Measurements from ENCODE around the gene CACNG7.
"Not testable (repeated sequence)": the region's sequence is repeated elsewhere in the genome, so short reads cannot be mapped to it uniquely, and the experiment has no call there.

The CACNG7 gene, protein sequence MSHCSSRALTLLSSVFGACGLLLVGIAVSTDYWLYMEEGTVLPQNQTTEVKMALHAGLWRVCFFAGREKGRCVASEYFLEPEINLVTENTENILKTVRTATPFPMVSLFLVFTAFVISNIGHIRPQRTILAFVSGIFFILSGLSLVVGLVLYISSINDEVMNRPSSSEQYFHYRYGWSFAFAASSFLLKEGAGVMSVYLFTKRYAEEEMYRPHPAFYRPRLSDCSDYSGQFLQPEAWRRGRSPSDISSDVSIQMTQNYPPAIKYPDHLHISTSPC

DNA sequence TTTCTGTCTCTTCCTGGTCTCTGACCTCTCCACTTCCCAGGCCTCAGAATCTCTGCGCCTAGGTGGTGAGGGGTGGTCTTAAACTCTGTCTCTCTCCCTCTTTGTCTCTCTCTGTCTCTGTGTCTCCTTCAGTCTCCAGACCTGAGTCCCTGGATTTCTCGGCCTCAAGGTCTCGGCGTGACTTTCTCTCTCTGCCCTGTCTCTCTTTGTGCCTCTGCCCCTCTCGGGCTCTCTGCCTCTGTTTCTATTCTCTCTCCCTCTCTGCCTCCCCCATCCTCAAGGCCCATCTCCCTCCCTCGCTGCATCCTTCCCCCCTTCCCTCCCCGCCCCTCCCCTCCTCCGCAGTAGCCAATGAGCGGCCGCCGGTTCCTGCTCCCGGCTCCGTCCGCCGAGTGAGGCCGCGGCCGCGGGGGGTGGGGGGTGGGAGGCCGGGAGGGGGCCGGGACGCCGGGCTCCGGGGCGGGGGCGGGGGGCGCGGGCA is at the start of gene CACNG7:
Gene CACNG7, plus strand, starts transcription at position 344 of the 481 bp plus-strand sequence. CDS start 3,554 bp downstream, outside the sequence.
- DNase-seq (ENCODE audit: low read depth) = no peak

DNA sequence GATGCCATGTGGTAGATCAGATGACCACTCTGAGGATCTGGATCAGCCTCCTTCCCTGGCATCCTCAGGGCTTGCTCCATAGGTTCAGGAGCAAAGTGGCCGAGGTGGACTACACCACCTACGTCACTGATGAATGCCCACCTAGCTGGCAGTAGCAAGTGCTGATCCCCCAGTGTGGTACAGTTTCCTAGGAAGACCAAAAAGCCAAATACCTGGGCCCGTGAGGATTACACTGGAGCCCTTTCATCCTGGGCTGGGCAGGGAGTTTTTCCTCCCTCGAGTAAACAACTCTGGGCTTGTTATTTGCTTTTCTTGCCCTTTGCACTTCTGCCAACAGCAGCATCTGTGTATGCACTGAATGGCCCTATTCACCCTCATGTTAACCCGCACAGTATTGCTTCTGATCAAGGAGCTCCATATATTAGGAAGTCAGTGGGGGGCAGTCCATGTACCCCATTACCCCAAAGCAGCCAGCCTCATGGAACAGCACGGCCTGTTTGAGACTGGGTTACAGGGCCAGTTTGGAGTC is 44.7 kb upstream of the CACNG7 start:
- no peak for DNase-seq (ENCODE audit: low read depth)

DNA sequence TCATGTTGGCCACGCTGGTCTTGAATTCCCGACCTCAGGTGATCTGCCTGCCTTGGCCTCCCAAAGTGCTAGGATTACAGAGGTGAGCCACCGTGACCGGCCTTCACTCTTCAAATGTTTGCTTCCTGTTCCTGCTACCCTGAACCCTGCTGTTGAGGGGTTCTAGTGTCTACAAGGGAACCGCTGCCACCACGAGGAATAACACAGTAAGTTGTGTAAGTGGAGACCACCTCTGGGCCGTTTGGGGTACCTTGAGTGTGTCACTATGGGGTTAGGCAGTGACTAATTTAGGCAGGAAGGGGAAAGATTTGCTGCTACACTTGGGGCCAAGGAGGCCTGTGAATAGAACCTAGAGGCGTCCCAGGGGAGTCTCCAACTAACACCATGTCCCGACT is 43.6 kb upstream of the CACNG7 start:
- peak; percentile 37 for DNase-seq (ENCODE audit: low read depth)

DNA sequence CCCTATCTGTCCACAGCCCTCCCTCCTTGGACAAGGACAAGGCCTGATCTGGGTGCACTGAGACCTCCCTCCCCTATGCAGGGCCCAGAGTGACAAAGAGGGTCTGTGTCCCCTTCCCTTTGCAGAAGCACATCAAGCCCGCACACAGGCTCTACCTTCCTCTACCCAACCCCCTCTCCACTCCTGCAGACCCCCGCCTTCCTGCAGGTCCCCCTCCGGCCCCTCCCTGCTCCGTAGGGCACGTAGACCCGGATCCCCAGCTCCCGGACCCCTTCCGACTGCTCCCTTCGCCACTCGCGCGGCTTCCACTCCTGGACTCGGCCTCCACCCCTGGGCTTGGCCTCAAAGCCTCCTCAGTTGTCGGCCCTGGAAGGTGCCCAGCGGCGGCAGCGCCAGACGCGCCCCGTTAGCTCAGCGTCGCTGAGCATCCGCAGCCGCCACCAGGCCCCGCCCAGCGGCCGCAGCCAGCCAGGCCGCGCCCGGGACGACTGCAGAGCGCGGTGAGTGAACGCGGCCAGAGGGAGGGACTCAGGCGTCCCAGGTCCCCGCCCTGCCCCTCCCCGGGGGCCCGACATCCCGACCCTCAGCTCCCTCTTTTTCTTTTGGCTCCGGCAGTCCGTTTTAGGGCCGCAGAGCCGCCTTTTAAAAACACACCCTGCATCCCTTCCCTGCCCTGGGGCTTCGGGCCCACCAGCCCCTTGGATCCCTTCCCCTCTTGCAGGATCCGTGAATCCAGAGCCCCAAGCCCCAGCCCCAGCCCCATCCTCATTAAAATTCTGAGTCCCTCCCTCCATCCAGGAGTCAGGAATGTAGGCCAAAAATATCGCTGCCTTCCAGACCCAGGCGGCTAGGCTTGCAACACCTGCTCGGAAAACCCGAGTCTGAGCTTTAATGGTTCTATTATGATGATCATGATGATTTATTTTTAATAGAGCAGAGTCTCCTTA is 42.9 kb upstream of the CACNG7 start:
- DNase-seq (ENCODE audit: low read depth) = peak; percentile 68

DNA sequence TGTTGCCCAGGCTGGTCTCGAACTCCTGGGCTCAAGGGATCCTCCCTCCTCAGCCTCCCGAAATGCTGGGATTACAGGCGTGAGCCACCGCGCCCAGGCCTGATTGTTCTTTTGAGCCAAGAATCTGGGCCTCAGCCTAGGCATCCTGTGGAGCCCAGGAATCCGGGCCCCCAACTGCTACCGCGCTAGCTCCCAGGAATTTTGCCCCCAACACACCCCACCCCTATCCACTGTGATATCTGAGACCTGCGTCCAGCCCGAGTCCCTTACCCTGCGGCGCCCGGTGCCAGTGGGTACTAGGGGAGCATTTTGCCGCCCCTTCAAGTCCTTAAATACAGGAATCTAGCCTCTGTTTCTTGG is 42.2 kb upstream of the CACNG7 start:
- DNase-seq (ENCODE audit: low read depth) = no peak

DNA sequence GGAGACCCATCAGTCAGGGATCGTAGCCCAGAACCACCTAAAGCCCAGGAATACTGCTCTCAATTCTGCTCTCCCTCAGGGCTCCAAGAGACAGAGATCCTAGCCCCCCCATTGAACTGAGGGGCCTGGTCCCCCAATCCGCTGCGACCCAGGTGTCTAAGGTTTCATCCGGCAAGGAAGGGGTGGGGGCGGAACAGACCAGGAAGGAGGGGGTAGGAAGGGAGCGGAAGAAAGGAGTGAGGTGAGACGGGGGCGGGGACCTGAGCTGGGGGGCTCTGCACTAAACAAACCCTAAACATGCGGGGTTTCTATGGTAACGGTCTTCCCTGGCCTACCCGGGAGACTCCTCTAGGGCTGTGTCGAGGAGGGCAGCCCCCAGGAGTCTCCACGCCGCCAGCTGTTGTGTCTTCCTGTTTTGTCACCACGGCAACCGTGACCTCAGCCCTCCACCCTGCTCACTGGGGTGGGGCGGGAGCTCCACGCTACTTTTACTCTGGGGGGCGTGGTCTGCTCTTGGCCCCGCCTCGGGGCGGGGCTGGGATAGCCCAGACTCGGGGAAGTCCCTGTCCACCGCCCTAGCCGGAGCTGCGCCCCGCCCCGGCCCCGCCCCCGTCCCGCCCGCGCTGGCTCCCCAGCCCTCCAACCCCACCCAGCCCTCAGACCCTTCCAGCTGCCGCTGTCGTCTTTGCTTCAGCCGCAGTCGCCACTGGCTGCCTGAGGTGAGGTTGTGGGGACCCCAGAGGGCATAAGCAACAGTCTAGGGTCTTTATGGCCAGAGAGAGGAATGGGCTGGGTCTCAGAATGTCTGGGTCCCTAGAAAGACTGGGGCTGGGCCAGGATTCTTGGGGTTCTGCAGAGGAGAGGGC is 41.6 kb upstream of the CACNG7 start, which contains the start of gene MYADM:
Gene MYADM, plus strand, starts transcription at position 659 of the 866 bp plus-strand sequence. CDS start 5,647 bp downstream, outside the sequence.
- DNase-seq (ENCODE audit: low read depth) = peak; percentile 97

DNA sequence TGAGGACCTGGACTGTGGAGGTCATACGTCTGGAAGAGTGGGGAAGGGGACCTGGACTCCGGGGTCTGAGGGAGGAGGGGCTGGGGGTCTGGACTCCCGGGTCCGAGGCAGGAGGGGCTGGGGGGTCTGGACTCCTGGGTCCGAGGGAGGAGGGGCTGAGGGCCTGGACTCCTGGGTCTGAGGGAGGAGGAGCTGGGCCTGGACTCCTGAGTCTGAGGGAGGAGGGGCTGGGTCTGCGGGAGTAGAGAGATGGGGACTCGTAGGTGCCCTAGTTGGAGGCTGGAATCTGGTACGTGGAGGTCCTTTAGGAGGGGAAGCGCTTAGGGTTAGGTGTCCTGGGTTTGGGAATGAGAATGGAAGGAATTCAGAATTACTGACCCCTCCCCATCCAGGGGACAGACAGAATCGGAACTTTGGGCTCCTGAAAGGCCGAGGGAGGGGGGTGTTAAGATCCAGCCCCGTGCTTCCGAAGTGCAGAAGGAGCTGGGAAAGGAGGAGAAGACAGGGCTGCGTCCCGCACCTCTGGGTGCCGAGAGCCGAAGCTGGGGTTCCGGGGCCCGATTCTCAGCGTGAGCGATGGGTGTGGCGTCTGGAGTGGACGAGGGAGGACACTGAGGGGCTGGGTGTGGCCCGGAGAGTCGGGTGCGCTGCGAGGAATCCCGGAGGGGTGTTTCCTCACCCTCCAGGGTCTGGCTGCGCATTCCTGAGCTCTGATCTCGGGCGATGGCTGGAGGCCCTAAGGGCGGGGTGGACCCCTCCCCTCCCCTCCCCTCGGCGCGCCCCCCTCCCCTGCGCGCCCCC is 40.8 kb upstream of the CACNG7 start:
- DNase-seq (ENCODE audit: low read depth) = peak; percentile 80

DNA sequence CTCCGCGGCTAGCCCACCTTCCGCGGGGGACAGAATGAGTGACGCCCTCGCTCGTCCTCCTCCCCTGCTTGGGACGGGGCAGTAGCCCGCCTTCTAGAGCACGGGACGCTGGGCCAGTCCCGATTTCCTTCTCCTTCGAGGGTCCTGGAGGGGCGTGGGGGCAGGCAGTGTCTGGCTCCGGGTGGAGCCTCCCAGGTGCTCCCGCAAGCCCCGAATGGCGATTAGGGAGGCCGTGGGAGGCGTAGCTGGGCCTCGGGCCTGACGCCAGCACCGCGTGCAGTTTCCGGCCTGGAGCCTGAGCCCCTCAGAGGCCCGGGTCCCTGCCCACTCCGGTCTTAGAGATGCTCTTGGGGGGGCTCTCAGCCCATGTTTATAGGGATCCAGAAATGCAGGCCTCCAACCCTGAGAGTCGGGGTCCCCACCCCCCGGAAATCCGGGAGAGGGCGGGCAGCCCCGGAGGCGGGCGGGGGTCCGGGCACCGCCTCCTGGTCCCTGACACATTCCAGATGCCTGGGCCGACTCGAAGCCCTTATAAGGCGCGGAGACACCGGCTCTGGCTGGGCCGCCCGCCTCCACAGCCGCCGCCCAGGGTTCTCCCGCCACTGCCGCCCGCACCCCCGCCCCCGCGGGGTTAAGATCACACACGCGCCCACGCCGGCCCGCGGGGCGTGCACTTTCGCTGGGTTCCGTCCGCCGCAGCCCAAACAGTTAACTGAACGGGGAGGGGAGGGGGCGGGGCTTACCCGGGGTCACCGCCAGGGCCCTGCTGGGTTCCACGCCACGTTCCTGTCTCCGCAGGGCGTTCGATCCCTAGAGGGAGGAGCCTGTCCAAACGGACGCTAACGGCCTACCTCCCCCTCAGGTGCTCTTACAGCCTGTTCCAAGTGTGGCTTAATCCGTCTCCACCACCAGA is 39.9 kb upstream of the CACNG7 start:
- DNase-seq (ENCODE audit: low read depth) = peak; percentile 86

DNA sequence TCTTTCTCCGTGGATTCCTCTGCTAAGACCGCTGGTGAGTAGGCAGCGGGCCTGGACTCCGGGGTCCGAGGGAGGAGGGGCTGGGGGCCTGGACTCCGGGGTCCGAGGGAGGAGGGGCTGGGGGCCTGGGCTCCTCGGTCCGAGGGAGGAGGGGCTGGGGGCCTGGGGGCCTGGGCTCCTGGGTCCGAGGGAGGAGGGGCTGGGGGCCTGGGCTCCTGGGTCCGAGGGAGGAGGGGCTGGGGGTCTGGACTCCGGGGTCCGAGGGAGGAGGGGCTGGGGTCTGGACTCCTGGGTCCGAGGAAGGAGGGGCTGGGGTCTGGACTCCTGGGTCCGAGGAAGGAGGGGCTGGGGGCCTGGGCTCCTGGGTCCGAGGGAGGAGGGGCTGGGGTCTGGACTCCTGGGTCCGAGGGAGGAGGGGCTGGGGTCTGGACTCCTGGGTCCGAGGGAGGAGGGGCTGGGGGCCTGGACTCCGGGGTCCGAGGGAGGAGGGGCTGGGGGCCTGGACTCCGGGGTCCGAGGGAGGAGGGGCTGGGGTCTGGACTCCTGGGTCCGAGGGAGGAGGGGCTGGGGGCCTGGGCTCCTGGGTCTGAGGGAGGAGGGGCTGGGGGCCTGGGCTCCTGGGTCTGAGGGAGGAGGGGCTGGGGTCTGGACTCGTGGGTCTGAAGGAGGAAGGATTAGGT is 39.1 kb upstream of the CACNG7 start:
- DNase-seq (ENCODE audit: low read depth) = not testable (repeated sequence)

DNA sequence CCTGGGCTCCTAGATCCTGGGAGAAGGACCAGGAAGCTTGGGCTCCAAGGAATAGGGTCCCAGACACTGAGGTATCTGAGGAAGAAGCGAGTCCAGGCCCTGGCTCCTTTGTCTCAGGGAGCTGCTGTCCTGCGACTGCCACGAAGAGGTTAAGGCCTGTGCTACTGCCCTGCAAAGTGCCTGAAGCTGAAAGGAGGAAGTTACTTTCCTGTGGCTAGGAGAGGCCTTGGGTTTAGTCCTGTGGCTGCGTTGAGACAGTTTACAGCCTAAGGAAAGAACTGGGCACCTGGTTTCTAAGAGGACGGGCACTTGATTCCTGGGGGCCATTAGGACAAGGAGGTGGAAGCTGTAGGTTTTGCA is 38.6 kb upstream of the CACNG7 start:
- no peak for DNase-seq (ENCODE audit: low read depth)

DNA sequence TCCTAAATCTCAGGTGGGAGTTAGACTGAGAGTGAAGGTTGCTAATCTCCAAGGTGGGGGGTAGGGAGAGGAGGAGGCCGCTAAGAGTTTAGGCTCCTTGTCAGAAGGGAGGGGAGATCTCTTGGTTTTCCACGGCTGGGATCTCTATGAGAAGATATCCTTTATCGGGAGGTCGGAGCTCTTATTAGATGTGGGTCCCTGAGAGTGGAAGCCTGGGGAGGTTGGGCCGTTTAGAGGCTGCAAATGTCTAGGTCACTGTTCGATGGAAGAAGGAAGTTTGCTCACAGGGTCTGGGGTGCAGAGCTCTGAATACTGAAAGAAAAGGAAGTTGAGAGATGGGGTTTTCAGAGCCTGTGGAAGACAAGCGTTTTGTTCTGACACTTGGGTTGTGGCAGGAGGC is 37.6 kb upstream of the CACNG7 start:
- no peak for DNase-seq (ENCODE audit: low read depth)

DNA sequence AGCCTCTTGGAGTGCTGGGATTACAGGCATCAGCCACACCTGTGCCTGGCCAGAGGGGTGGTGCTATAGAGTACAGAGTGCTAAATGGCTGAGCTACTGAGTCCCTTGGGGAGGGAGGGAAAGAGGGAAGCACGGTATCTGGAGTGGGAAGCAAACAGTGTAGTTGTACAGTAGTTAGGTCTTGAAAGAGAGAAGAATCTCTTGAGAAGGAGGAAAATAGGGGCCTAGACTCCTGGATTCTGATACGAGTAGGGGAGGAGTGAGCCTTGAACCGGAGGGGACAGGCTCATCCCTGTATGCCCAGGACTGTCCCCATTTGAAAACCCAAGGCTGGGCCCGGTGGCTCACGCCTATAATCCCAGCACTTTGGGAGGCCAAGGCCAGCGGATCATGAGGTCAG is 36.3 kb upstream of the CACNG7 start:
- no peak for DNase-seq (ENCODE audit: low read depth)

DNA sequence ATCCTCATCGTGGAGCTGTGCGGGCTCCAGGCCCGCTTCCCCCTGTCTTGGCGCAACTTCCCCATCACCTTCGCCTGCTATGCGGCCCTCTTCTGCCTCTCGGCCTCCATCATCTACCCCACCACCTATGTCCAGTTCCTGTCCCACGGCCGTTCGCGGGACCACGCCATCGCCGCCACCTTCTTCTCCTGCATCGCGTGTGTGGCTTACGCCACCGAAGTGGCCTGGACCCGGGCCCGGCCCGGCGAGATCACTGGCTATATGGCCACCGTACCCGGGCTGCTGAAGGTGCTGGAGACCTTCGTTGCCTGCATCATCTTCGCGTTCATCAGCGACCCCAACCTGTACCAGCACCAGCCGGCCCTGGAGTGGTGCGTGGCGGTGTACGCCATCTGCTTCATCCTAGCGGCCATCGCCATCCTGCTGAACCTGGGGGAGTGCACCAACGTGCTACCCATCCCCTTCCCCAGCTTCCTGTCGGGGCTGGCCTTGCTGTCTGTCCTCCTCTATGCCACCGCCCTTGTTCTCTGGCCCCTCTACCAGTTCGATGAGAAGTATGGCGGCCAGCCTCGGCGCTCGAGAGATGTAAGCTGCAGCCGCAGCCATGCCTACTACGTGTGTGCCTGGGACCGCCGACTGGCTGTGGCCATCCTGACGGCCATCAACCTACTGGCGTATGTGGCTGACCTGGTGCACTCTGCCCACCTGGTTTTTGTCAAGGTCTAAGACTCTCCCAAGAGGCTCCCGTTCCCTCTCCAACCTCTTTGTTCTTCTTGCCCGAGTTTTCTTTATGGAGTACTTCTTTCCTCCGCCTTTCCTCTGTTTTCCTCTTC is 35.1 kb upstream of the CACNG7 start:
- DNase-seq (ENCODE audit: low read depth) = no peak

DNA sequence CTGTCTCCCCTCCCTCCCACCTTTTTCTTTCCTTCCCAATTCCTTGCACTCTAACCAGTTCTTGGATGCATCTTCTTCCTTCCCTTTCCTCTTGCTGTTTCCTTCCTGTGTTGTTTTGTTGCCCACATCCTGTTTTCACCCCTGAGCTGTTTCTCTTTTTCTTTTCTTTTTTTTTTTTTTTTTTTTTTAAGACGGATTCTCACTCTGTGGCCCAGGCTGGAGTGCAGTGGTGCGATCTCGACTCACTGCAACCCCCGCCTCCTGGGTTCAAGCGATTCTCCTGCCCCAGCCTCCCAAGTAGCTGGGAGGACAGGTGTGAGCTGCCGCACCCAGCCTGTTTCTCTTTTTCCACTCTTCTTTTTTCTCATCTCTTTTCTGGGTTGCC is 34.5 kb upstream of the CACNG7 start:
- DNase-seq (ENCODE audit: low read depth) = no peak

DNA sequence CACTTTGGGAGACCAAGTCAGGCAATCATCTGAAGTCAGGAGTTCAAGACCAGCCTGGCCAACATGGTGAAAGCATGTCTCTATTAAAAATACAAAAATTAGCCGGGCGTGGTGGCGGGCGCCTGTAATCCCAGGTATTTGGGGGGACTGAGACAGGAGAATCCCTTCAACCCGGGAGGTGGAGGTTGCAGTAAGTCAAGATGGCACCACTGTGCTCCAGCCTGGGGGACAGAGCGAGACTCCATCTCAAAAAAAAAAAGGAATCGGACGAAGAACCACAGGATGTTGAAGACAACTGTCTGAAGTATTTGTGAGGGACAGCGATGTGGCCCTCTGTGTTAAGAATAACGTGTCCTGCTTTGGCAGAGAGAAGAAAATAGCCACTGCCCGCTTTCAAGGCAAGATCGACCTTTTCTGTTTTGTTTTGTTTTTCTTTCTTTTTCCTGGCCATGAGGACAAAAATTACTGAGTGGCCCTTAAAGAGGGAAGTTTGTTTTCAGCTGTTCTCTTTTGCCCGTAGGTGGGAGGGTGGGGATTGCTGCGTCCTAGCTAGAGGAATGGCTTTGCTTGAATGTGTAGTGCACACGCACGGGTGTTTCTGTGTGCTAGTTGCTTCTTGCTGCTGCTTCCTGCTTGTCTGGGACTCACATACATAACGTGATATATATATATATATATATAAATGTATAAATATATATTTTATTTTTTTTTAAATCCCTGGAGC is 33.3 kb upstream of the CACNG7 start:
- DNase-seq (ENCODE audit: low read depth) = no peak

DNA sequence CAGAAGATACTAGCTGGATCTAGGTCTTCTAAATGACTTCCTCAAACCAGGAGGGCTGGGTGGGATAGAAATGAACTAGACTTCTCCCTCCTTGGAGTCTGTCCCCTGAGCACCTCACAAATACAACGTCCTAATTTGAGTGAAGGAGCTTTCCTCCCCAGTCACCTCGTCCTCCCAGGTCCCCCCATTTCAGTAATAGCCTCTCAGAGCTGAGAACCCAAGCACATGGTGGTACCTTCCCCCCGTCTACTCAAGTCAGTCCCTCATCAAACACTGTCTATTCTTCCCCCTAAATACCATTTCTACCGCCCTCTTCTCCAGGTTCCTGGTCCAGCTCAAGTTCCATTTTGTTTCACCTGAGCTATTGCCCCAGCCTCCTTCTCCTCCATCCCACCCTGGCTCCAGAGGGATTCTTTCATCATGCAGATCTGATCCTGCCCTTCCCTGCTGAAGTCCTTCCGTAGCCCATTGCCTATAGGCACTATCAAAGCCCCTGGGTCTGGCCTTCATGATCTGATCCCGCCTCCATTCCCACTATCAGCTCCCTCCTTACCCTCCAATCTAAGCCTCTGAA is 32.3 kb upstream of the CACNG7 start:
- no peak for DNase-seq (ENCODE audit: low read depth)

DNA sequence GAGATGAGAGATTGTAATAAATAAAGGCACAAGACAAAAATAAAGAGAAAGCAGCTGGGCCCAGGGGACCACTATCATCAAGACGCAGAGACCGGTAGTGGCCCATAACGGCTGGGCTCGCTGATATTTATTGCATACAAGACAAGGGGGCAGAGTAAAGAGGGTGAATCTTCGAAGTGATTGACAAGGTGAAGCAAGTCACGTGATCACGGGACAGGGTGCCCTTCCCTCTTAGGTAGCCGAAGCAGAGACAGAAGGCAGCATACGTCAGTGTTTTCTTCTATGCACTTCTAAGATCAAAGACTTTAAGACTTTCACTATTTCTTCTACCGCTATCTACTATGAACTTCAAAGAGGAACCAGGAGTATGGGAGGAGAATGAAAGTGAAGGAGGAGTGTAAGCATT is 31.7 kb upstream of the CACNG7 start:
- no peak for DNase-seq (ENCODE audit: low read depth)

DNA sequence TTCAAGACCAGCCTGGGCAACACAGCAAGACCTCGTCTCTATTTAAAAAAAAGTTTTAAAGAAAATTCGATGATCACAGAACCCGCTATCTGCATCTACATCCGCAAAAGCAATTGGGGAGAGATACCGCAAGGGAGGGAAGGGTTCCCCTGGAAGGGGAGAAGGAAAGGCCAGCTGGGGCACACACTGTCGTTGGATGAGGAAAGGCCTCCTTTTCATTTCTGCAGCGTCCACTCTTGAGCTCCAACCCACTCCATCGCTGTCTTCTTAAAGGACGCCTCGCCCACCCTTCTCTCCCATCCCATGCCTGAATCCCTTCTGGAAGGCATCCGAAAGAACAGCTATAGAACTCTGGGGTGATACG is 30.3 kb upstream of the CACNG7 start:
- DNase-seq (ENCODE audit: low read depth) = no peak
